IMR-90 (cell line): ENCODE measurements around the gene FSIP1. TPM values are rescaled to one million over a fixed set of nuclear protein-coding genes. Genes with fewer than 3 reads are reported as not detected.
A peak's percentile ranks its signal among the peaks of the same experiment; 100 is the strongest.

Experiments
- ATAC-seq: fragments of 200-7000 bp; cut with Tn5 transposase; 2 replicates; pipeline ENCODE4 v1.9.1; 2020; ENCODE audit warnings: low read depth, mild to moderate bottlenecking, moderate library complexity
- BruUV-seq: library from RNA; stranded (reverse); fragments of 400-500 nt; replicated peaks from 2 replicates; lab custom pipeline; 2021; lab: Mats Ljungman, UMichigan
- CTCF ChIA-PET: fragments of 300-600 bp; formaldehyde crosslinking; extraction: SDS; loops from one replicate; lab custom pipeline; 2021; ENCODE audit warnings: antibody characterized with exemption; lab: Yijun Ruan, JAX
- POLR2A ChIA-PET: fragments of 300-600 bp; sonication (Branson Sonifier 250); formaldehyde crosslinking; loops from one replicate; lab custom pipeline; 2022; ENCODE audit warnings: antibody characterized with exemption; ENCODE audit not compliant: unreplicated experiment; lab: Charles Lee
- DNase-seq: peaks from one replicate; pipeline ENCODE4 v3.0.0; 2013
- H2AFZ ChIP-seq: replicated peaks from 2 replicates; pipeline ENCODE3; 2013; ENCODE audit warnings: low read length, mild to moderate bottlenecking; ENCODE audit not compliant: poor library complexity
- H2AK5ac ChIP-seq: 2 replicates; pipeline ENCODE4 v1.6.1; 2013; ENCODE audit warnings: low read depth, low read length, inconsistent platforms
- H2AK9ac ChIP-seq: replicated peaks from 2 replicates; pipeline ENCODE3; 2013; ENCODE audit warnings: mild to moderate bottlenecking, low read depth, low read length, moderate library complexity; ENCODE audit not compliant: poor library complexity
- H2BK120ac ChIP-seq: 2 replicates; pipeline ENCODE4 v1.6.1; 2013; ENCODE audit warnings: low read depth, low read length, inconsistent platforms
- H2BK15ac ChIP-seq: 3 replicates; pipeline ENCODE4 v1.6.1; 2013; ENCODE audit warnings: low read depth, low read length, inconsistent platforms
- H2BK20ac ChIP-seq: 2 replicates; pipeline ENCODE4 v1.6.1; 2013; ENCODE audit warnings: low read depth, mild to moderate bottlenecking, inconsistent platforms, low read length, moderate library complexity
- H2BK5ac ChIP-seq: 2 replicates; pipeline ENCODE4 v1.6.1; 2013; ENCODE audit warnings: mild to moderate bottlenecking, low read depth, low read length, inconsistent platforms; ENCODE audit not compliant: poor library complexity, severe bottlenecking
- H3K14ac ChIP-seq: replicated peaks from 2 replicates; pipeline ENCODE4 v1.6.1; 2013; ENCODE audit warnings: low read depth, low read length, inconsistent platforms
- H3K18ac ChIP-seq: 2 replicates; pipeline ENCODE4 v1.6.1; 2013; ENCODE audit warnings: low read depth, low read length, control low read depth
- H3K23ac ChIP-seq: 2 replicates; pipeline ENCODE4 v1.6.1; 2013; ENCODE audit warnings: low read depth, low read length, inconsistent platforms
- H3K27ac ChIP-seq: 2 replicates; pipeline ENCODE4 v1.5.1; 2013; ENCODE audit warnings: mild to moderate bottlenecking, control low read depth, low read length; ENCODE audit not compliant: insufficient read depth
- H3K27me3 ChIP-seq: 2 replicates; pipeline ENCODE4 v1.6.1; 2013; ENCODE audit warnings: low read length; ENCODE audit not compliant: control insufficient read depth, insufficient read depth
- H3K36me3 ChIP-seq: 2 replicates; pipeline ENCODE4 v1.6.1; 2013; ENCODE audit warnings: low read length, mixed read lengths; ENCODE audit not compliant: control insufficient read depth, insufficient read depth
- H3K4ac ChIP-seq: 2 replicates; pipeline ENCODE4 v1.6.1; 2013; ENCODE audit warnings: low read depth, low read length, inconsistent platforms
- H3K4me1 ChIP-seq: 2 replicates; pipeline ENCODE4 v1.6.1; 2013; ENCODE audit warnings: low read length, mixed read lengths; ENCODE audit not compliant: control insufficient read depth, insufficient read depth
- H3K4me2 ChIP-seq: 2 replicates; pipeline ENCODE4 v1.6.1; 2013; ENCODE audit warnings: low read depth, mild to moderate bottlenecking, control low read depth, low read length, moderate library complexity
- H3K4me3 ChIP-seq: 2 replicates; pipeline ENCODE4 v1.5.1; 2013; ENCODE audit warnings: low read depth, mild to moderate bottlenecking, control low read depth, low read length, moderate library complexity; ENCODE audit not compliant: insufficient read depth
- H3K56ac ChIP-seq: 2 replicates; pipeline ENCODE4 v1.6.1; 2013; ENCODE audit warnings: low read length, inconsistent platforms; ENCODE audit not compliant: insufficient read depth; ENCODE audit errors: extremely low read depth
- H3K79me1 ChIP-seq, 2 experiments: 2 replicates each; pipeline ENCODE4 v1.6.1; 2013; ENCODE audit warnings: low read length in 2 of 2, inconsistent platforms in 1 of 2, low read depth in 1 of 2
- H3K9ac ChIP-seq: 2 replicates; pipeline ENCODE4 v1.6.1; 2013; ENCODE audit warnings: low read depth, low read length, control low read depth
- H3K9me1 ChIP-seq: 2 replicates; pipeline ENCODE4 v1.6.1; 2013; ENCODE audit warnings: low read length, inconsistent platforms; ENCODE audit not compliant: insufficient read depth
- H3K9me3 ChIP-seq: 2 replicates; pipeline ENCODE4 v1.6.1; 2013; ENCODE audit warnings: low read length; ENCODE audit not compliant: control insufficient read depth, insufficient read depth
- H4K20me1 ChIP-seq: 2 replicates; pipeline ENCODE4 v1.6.1; 2013; ENCODE audit warnings: low read length, inconsistent platforms; ENCODE audit not compliant: insufficient read depth
- H4K5ac ChIP-seq: 2 replicates; pipeline ENCODE4 v1.6.1; 2013; ENCODE audit warnings: mild to moderate bottlenecking, low read depth, low read length, control low read depth
- H4K8ac ChIP-seq, 2 experiments: 2 replicates each; pipeline ENCODE4 v1.6.1; 2013; ENCODE audit warnings: low read depth in 2 of 2, low read length in 2 of 2, control low read depth in 1 of 2, inconsistent platforms in 1 of 2
- H4K91ac ChIP-seq: 2 replicates; pipeline ENCODE4 v1.6.1; 2013; ENCODE audit warnings: low read depth, low read length, inconsistent platforms; ENCODE audit not compliant: insufficient read depth
- CHD1 ChIP-seq: IDR thresholded peaks from 2 replicates; pipeline ENCODE4 v1.6.1; 2012; ENCODE audit warnings: low read depth, low read length, improper control_type of control experiment
- ELK1 ChIP-seq: fragments of 150-350 bp; IDR thresholded peaks from 2 replicates; pipeline ENCODE4 v1.6.1; 2016; ENCODE audit warnings: low read depth, mild to moderate bottlenecking, low read length, moderate library complexity, borderline replicate concordance
- FOS ChIP-seq: fragments of 150-350 bp; IDR thresholded peaks from 2 replicates; pipeline ENCODE4 v1.6.1; 2016; ENCODE audit warnings: low read depth, low read length
- MAFK ChIP-seq: IDR thresholded peaks from 2 replicates; pipeline ENCODE4 v1.6.1; 2012; ENCODE audit warnings: low read depth, low read length, improper control_type of control experiment
- MAZ ChIP-seq: IDR thresholded peaks from 2 replicates; pipeline ENCODE4 v1.6.1; 2012; ENCODE audit warnings: low read depth, mild to moderate bottlenecking, low read length, improper control_type of control experiment, moderate library complexity, borderline replicate concordance
- MXI1 ChIP-seq: IDR thresholded peaks from 2 replicates; pipeline ENCODE4 v1.6.1; 2012; ENCODE audit warnings: low read depth, mild to moderate bottlenecking, low read length, moderate library complexity, borderline replicate concordance
- NFE2L2 ChIP-seq: fragments of 150-350 bp; IDR thresholded peaks from 2 replicates; pipeline ENCODE4 v1.6.1; 2016; ENCODE audit warnings: low read depth, mild to moderate bottlenecking, low read length
- POLR2A ChIP-seq: IDR thresholded peaks from 2 replicates; pipeline ENCODE4 v1.6.1; 2012; ENCODE audit warnings: mild to moderate bottlenecking, low read depth, low read length
- RAD21 ChIP-seq: IDR thresholded peaks from 2 replicates; pipeline ENCODE4 v1.6.1; 2012; ENCODE audit warnings: low read length, improper control_type of control experiment
- RCOR1 ChIP-seq: IDR thresholded peaks from 2 replicates; pipeline ENCODE4 v1.6.1; 2012; ENCODE audit warnings: mild to moderate bottlenecking, low read length, improper control_type of control experiment; ENCODE audit not compliant: insufficient replicate concordance
- RFX5 ChIP-seq: IDR thresholded peaks from 2 replicates; pipeline ENCODE4 v1.8.0; 2012; ENCODE audit warnings: low read depth, mild to moderate bottlenecking, low read length, moderate library complexity
- SMC3 ChIP-seq: fragments of 150-350 bp; IDR thresholded peaks from 2 replicates; pipeline ENCODE4 v1.6.1; 2016; ENCODE audit warnings: low read depth, mild to moderate bottlenecking, antibody characterized with exemption, low read length, moderate library complexity
- USF2 ChIP-seq: fragments of 150-350 bp; IDR thresholded peaks from 2 replicates; pipeline ENCODE4 v1.6.1; 2017; ENCODE audit warnings: mild to moderate bottlenecking, antibody characterized with exemption, low read length, low read depth
- WGBS, 2 experiments: methylation state at CpG; one replicate each; pipeline versions ENCODE4 v1.1.5 to v1.1.7; 2013; ENCODE audit warnings: missing lambda C conversion rate in 2 of 2; ENCODE audit not compliant: insufficient read length in 1 of 2; ENCODE audit errors: extremely low coverage in 2 of 2; 5-methylcytosine and 5-hydroxymethylcytosine counted together
- dilution Hi-C: fragments of 300-500 bp; cut with HindIII; formaldehyde crosslinking; loops from one replicate; pipeline ENCODE4 v1.14.3; 2018; ENCODE audit warnings: low sequenced_read_pairs; ENCODE audit not compliant: unreplicated experiment
- in situ Hi-C: fragments of 300-500 bp; cut with MboI; formaldehyde crosslinking; loops from 3 replicates; pipeline ENCODE4 v1.14.3; 2019; ENCODE audit warnings: low sequenced_read_pairs, inconsistent platforms, mixed read lengths
- intact Hi-C: fragments of 100-400 bp; cut with micrococcal nuclease; formaldehyde crosslinking; loops from 2 replicates; pipeline ENCODE4 v1.10.0; 2022
- polyA plus RNA-seq, 3 experiments: library from polyadenylated mRNA; depleted of rRNA; stranded (reverse); fragments of >200 nt; gene quantifications; 2 replicates each; pipeline ENCODE4 v1.2.3, GENCODE V29; 2012; ENCODE audit warnings: low replicate concordance in 1 of 3
- total RNA-seq: library from RNA; depleted of rRNA; stranded (reverse); fragments of >200 nt; gene quantifications from 2 replicates; pipeline ENCODE4 v1.2.3, GENCODE V29; 2012

Gene FSIP1
- total and polyA plus RNA-seq, 2 of the 4 experiments (the other 2 are of a cell fraction) = 0.10 to 0.18 TPM

- no peak for TF ChIP-seq MAZ
- TF ChIP-seq MXI1 = no peak
Measured at GRCh38 chr15:39553947-39554693, 228.5 kb downstream of the FSIP1 start (continued).

- no peak overlapping the region for H3K27ac ChIP-seq
- 100% methylated on average over 1 of the region's 2 CpGs; no CpG with 5 or more reads in 1 of the 2 experiments for WGBS, 2 experiments
- dilution Hi-C loops (no loop called here), in situ Hi-C loops (no loop called here), intact Hi-C loops (no loop called here)
- BruUV-seq = no TSS peak
- ATAC-seq = no peak
- no peak overlapping the region for H3K4me2 ChIP-seq
- no peak overlapping the region for H3K9ac ChIP-seq
- H3K4me1 ChIP-seq = peaks cover 26% of the 10 kb centered on the region
- no peaks in the 10 kb centered on the region for H4K20me1 ChIP-seq
- no peak overlapping the region for H4K5ac ChIP-seq
- no peak overlapping the region for H3K4me3 ChIP-seq
- no peak overlapping the region for H2BK5ac ChIP-seq
- peaks cover 2% of the 10 kb centered on the region; the same call in 1 of the 2 replicates for H3K9me1 ChIP-seq
- H2AK5ac ChIP-seq = no peak overlapping the region; the same call in 1 of the 2 replicates
- H2BK20ac ChIP-seq = 0 out of 2 replicates have a peak overlapping the region, but pooled peaks have one; percentile 15
- no peak overlapping the region for H2AK9ac ChIP-seq
- H2AFZ ChIP-seq = no peak overlapping the region
- H3K14ac ChIP-seq = no peak overlapping the region
- H2BK15ac ChIP-seq = no peak overlapping the region
- no peaks in the 10 kb centered on the region for H3K27me3 ChIP-seq
- H3K79me1 ChIP-seq = no peaks in the 10 kb centered on the region
- H4K8ac ChIP-seq = no peak overlapping the region
- no peak overlapping the region for H3K56ac ChIP-seq
- H4K91ac ChIP-seq = no peak overlapping the region
- H3K23ac ChIP-seq = no peak overlapping the region
- no peak overlapping the region for H3K4ac ChIP-seq
- H3K18ac ChIP-seq = no peak overlapping the region
- no peaks in the 10 kb centered on the region for H3K9me3 ChIP-seq
- H3K36me3 ChIP-seq = no peaks in the 10 kb centered on the region
- CTCF ChIA-PET = no interaction called here
- H2BK120ac ChIP-seq = no peak overlapping the region
- POLR2A ChIA-PET = no interaction called here
- no peak for DNase-seq
- TF ChIP-seq SMC3 = no peak
- no peak for TF ChIP-seq RFX5
- TF ChIP-seq MXI1 = no peak
- no peak for TF ChIP-seq CHD1
- TF ChIP-seq FOS = no peak
- TF ChIP-seq RAD21 = no peak
- TF ChIP-seq MAFK = no peak
- no peak for TF ChIP-seq POLR2A
- no peak for TF ChIP-seq ELK1
- no peak for TF ChIP-seq NFE2L2
- no peak for TF ChIP-seq MAZ
- TF ChIP-seq USF2 = no peak
- no peak for TF ChIP-seq RCOR1
Measured at GRCh38 chr15:39552556-39552955, 230.1 kb downstream of the FSIP1 start.
